RWPE2 (cell line): Measurements from ENCODE around the gene SERPINH1.

Source experiments
- ATAC-seq: fragments of 200-7000 bp; cut with Tn5 transposase; 3 replicates; pipeline ENCODE4 v1.9.1; 2021; ENCODE audit warnings: low read depth
- DNase-seq: peaks from one replicate; pipeline ENCODE4 v3.0.0-alpha.2; 2020; ENCODE audit warnings: low spot score
- H3K27ac ChIP-seq: fragments of 450-650 bp; 2 replicates; pipeline ENCODE4 v1.5.1; 2017; ENCODE audit warnings: mild to moderate bottlenecking; ENCODE audit not compliant: poor library complexity, severe bottlenecking
- H3K27me3 ChIP-seq: fragments of 250-450 bp; sonication (Bioruptor Pico); 2 replicates; pipeline ENCODE4 v1.5.1; 2021; ENCODE audit warnings: mild to moderate bottlenecking, moderate library complexity; ENCODE audit not compliant: insufficient read depth, poor library complexity, severe bottlenecking
- H3K36me3 ChIP-seq: fragments of 250-450 bp; sonication (Bioruptor Pico); 2 replicates; pipeline ENCODE4 v1.5.1; 2020; ENCODE audit warnings: low read depth, mild to moderate bottlenecking, moderate library complexity
- H3K4me1 ChIP-seq: fragments of 250-450 bp; sonication (Bioruptor Pico); 2 replicates; pipeline ENCODE4 v1.5.1; 2021; ENCODE audit warnings: mild to moderate bottlenecking, moderate library complexity; ENCODE audit not compliant: insufficient read depth, poor library complexity, severe bottlenecking
- H3K4me3 ChIP-seq: fragments of 250-450 bp; sonication (Bioruptor Pico); 2 replicates; pipeline ENCODE4 v1.5.1; 2021; ENCODE audit warnings: mild to moderate bottlenecking, moderate library complexity; ENCODE audit not compliant: severe bottlenecking
- H3K9me3 ChIP-seq: fragments of 250-450 bp; sonication (Bioruptor Pico); 2 replicates; pipeline ENCODE4 v1.5.1; 2021; ENCODE audit warnings: mild to moderate bottlenecking, moderate library complexity; ENCODE audit not compliant: severe bottlenecking
- TF ChIP-seq, protein P1 (sequence below): fragments of 450-650 bp; IDR thresholded peaks from one replicate; pipeline ENCODE4 v1.5.1; 2017; ENCODE audit warnings: mild to moderate bottlenecking, moderate library complexity; ENCODE audit not compliant: poor library complexity, severe bottlenecking

Gene SERPINH1

DNA sequence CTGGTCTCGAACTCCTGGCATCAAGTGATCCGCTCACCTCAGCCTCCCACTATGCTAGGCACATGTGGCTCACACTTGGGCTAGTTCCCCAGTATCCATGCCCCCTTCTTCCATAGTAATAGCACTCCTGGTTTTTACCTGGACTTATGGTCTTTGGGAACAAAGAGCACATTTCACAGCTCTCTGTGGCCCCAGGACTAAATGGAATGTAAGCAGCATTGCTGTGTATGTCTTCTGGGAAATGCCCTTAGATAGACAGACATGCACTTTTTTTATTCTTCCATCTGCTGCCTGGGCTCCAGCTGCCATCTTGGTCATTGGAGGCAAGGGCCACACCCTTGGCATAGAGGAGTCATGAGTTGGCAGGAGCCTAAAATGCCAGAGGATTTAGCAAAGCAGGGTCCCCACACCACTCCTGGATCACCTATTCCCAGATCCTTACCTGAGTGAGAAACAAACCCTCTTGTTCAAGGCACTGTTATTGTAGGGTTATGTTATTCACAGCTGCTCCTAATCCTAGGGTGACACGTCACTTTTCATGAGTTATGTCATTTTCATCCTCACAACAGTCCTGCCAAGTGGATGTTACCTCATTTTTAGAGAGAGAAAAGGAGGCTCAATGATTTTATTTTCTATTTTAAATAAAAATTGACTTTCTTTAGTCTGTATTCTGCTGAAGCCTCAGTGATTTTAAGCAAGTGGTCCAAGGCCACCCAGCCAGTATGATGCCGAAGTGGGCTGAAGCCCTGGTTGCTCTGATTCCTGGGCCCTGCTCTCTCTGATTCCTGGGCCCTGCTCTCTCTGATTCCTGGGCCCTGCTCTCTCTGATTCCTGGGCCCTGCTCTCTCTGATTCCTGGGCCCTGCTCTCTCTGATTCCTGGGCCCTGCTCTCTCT lies 20.6 kb upstream of the SERPINH1 start:
- ATAC-seq (no peak), DNase-seq (no peak)
- Histone ChIP-seq H3K4me1 (peaks cover 6% of the 10 kb centered on the region), H3K27ac (no peak overlapping the region), H3K36me3 (no peaks in the 10 kb centered on the region), H3K9me3 (no peaks in the 10 kb centered on the region), H3K4me3 (no peak overlapping the region), H3K27me3 (no peaks in the 10 kb centered on the region)
- TF ChIP-seq, protein P1, sequence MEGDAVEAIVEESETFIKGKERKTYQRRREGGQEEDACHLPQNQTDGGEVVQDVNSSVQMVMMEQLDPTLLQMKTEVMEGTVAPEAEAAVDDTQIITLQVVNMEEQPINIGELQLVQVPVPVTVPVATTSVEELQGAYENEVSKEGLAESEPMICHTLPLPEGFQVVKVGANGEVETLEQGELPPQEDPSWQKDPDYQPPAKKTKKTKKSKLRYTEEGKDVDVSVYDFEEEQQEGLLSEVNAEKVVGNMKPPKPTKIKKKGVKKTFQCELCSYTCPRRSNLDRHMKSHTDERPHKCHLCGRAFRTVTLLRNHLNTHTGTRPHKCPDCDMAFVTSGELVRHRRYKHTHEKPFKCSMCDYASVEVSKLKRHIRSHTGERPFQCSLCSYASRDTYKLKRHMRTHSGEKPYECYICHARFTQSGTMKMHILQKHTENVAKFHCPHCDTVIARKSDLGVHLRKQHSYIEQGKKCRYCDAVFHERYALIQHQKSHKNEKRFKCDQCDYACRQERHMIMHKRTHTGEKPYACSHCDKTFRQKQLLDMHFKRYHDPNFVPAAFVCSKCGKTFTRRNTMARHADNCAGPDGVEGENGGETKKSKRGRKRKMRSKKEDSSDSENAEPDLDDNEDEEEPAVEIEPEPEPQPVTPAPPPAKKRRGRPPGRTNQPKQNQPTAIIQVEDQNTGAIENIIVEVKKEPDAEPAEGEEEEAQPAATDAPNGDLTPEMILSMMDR: no peak

GRCh38 chr11:75542088-75542438 lies 20.0 kb upstream of the SERPINH1 start:
- TF ChIP-seq, protein P1: no peak
- Histone ChIP-seq H3K27me3 (no peaks in the 10 kb centered on the region), H3K4me1 (peaks cover 4% of the 10 kb centered on the region), H3K36me3 (no peaks in the 10 kb centered on the region), H3K9me3 (no peaks in the 10 kb centered on the region), H3K4me3 (no peak overlapping the region), H3K27ac (no peak overlapping the region)
- DNase-seq (no peak), ATAC-seq (no peak)

- TF ChIP-seq, protein P1: no peak
- H3K27me3 ChIP-seq: no peaks in the 10 kb centered on the region
- no peaks in the 10 kb centered on the region for H3K9me3 ChIP-seq
- no peak overlapping the region for H3K27ac ChIP-seq
- no peak for ATAC-seq
- no peaks in the 10 kb centered on the region for H3K4me1 ChIP-seq
- DNase-seq: no peak
- H3K36me3 ChIP-seq: no peaks in the 10 kb centered on the region
- no peak overlapping the region for H3K4me3 ChIP-seq
Measured at GRCh38 chr11:75543806-75544205, 18.2 kb upstream of the SERPINH1 start.

- H3K9me3 ChIP-seq: no peaks in the 10 kb centered on the region
- H3K4me3 ChIP-seq: no peak overlapping the region
- DNase-seq (no peak), ATAC-seq (no peak)
- TF ChIP-seq, protein P1: no peak
- no peaks in the 10 kb centered on the region for H3K4me1 ChIP-seq
- no peak overlapping the region for H3K27ac ChIP-seq
- H3K36me3 ChIP-seq: no peaks in the 10 kb centered on the region
- no peaks in the 10 kb centered on the region for H3K27me3 ChIP-seq
Measured at GRCh38 chr11:75547177-75547576, 14.9 kb upstream of the SERPINH1 start.

DNA sequence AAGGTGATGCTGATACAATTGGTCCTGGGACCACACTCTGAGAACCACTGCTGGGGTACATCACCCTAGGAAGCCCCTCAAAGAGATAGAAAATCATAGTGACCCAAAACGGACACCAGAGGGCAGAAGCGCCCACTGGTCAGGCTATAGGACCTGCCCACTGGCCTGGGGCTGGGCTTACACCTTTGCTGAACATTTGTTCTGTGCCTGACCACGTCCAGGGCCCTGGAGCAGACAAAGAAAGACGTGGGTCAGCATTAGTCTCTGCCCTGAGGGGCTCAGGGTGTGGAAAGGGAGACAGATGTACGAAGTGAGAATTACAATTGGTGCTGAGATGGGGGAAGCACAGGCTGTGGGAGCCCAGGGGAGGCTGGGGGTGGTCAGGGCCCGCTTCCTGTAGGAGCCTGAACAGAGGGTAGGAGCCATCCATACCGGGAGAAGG lies 14.4 kb upstream of the SERPINH1 start:
- Histone ChIP-seq H3K4me1 (no peaks in the 10 kb centered on the region), H3K9me3 (no peaks in the 10 kb centered on the region), H3K27me3 (no peaks in the 10 kb centered on the region), H3K36me3 (no peaks in the 10 kb centered on the region), H3K4me3 (no peak overlapping the region), H3K27ac (no peak overlapping the region)
- DNase-seq (no peak), ATAC-seq (peak; percentile 85)
- TF ChIP-seq, protein P1: peak; percentile 93
